ENCODE results near the gene DNMBP.

GRCh38 chr10:99874341-99875085 lies 135.2 kb downstream of the DNMBP start:
- TF ChIP-seq NFE2L2 (conservative IDR thresholded peaks at IDR 0.05; ENCODE audit: low read length) (no peak), CBX8 (IDR thresholded peaks at IDR 0.05) (no peak), RFX5 (IDR thresholded peaks at IDR 0.05) (no peak), RNF2 (IDR thresholded peaks at IDR 0.05; ENCODE audit: borderline replicate concordance, low read depth) (no peak), FOSB (CRISPR knock-in tag; IDR thresholded peaks at IDR 0.05) (no peak), MAX (IDR thresholded peaks at IDR 0.05) (no peak), POLR2A (IDR thresholded peaks at IDR 0.05; ENCODE audit: low read length) (no peak), HOXB13 (CRISPR knock-in tag; IDR thresholded peaks at IDR 0.05; ENCODE audit: low read depth) (no peak), JUN (IDR thresholded peaks at IDR 0.05) (no peak), CEBPB (IDR thresholded peaks at IDR 0.05) (no peak), PBX3 (IDR thresholded peaks at IDR 0.05) (no peak), USF2 (IDR thresholded peaks at IDR 0.05) (no peak), ESRRA (IDR thresholded peaks at IDR 0.05; ENCODE audit: borderline replicate concordance, low read length) (no peak)
- TF ChIP-seq, protein P1, sequence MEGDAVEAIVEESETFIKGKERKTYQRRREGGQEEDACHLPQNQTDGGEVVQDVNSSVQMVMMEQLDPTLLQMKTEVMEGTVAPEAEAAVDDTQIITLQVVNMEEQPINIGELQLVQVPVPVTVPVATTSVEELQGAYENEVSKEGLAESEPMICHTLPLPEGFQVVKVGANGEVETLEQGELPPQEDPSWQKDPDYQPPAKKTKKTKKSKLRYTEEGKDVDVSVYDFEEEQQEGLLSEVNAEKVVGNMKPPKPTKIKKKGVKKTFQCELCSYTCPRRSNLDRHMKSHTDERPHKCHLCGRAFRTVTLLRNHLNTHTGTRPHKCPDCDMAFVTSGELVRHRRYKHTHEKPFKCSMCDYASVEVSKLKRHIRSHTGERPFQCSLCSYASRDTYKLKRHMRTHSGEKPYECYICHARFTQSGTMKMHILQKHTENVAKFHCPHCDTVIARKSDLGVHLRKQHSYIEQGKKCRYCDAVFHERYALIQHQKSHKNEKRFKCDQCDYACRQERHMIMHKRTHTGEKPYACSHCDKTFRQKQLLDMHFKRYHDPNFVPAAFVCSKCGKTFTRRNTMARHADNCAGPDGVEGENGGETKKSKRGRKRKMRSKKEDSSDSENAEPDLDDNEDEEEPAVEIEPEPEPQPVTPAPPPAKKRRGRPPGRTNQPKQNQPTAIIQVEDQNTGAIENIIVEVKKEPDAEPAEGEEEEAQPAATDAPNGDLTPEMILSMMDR (IDR thresholded peaks at IDR 0.05) = no peak
